Measurements from ENCODE around the gene SSTR1. TPM values are rescaled to one million over a fixed set of nuclear protein-coding genes. Genes with fewer than 3 reads are reported as not detected.

SSTR1 gene
- total RNA-seq, 1 donor from 2014 or later = 0.69 TPM

DNA sequence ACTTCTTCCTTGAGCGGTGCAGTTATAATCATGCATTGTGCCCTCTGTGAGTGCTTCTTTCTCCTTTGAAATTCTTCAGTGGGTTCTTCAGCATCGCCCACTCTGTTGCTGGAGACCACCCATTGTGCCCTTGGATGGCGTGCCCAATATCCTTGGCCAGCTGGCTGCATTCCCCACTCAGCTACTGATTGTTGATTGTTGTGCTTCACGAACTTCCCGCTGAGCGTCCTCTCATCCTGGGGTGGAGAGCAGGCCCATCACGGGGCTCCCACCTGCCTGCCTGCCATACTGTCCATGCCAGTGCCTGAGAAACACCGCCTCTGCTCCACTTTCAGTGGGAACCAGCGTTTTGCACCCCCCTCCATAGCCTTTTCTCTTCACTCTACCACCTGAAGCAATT is 8.6 kb upstream of the SSTR1 start:
- H3K27ac ChIP-seq (replicated peaks) = no peak overlapping the region
- TF ChIP-seq, protein P1, sequence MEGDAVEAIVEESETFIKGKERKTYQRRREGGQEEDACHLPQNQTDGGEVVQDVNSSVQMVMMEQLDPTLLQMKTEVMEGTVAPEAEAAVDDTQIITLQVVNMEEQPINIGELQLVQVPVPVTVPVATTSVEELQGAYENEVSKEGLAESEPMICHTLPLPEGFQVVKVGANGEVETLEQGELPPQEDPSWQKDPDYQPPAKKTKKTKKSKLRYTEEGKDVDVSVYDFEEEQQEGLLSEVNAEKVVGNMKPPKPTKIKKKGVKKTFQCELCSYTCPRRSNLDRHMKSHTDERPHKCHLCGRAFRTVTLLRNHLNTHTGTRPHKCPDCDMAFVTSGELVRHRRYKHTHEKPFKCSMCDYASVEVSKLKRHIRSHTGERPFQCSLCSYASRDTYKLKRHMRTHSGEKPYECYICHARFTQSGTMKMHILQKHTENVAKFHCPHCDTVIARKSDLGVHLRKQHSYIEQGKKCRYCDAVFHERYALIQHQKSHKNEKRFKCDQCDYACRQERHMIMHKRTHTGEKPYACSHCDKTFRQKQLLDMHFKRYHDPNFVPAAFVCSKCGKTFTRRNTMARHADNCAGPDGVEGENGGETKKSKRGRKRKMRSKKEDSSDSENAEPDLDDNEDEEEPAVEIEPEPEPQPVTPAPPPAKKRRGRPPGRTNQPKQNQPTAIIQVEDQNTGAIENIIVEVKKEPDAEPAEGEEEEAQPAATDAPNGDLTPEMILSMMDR (IDR thresholded peaks at IDR 0.05; ENCODE audit: borderline replicate concordance) = no peak
- no peaks in the 10 kb centered on the region for H3K27me3 ChIP-seq (ENCODE audit: low read depth)
- H3K36me3 ChIP-seq = no peaks in the 10 kb centered on the region
- intact Hi-C loops (cut with micrococcal nuclease) = no loop called here
- H3K9me3 ChIP-seq (replicated peaks) = no peaks in the 10 kb centered on the region
- no peak for DNase-seq
- no peak overlapping the region for H3K4me3 ChIP-seq
- no peaks in the 10 kb centered on the region for H3K4me1 ChIP-seq

DNA sequence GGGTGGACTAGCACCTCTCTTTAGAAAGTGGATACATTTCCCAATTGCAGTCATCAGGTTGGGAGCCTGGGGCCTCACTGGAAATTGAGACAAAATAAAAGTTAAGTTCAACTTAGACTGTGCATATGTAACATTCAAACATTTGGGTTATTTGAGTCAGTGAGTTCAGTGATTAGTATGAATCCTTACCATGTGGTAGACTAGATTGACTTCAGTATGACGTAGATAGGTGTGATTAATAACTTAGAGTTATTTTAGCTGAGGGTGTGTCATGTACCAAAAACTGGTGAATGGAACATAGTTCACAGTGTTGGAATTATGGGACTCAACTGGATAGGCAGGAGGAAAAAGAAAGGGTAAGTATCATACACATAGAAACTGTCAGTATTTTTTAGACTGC is 8.0 kb upstream of the SSTR1 start:
- no peak overlapping the region for H3K4me3 ChIP-seq
- intact Hi-C loops (cut with micrococcal nuclease) = no loop called here
- no peaks in the 10 kb centered on the region for H3K4me1 ChIP-seq
- no peaks in the 10 kb centered on the region for H3K36me3 ChIP-seq
- no peaks in the 10 kb centered on the region for H3K27me3 ChIP-seq (ENCODE audit: low read depth)
- no peak overlapping the region for H3K27ac ChIP-seq (replicated peaks)
- no peak for DNase-seq
- H3K9me3 ChIP-seq (replicated peaks) = no peaks in the 10 kb centered on the region
- TF ChIP-seq, protein P1 (IDR thresholded peaks at IDR 0.05; ENCODE audit: borderline replicate concordance) = no peak

DNA sequence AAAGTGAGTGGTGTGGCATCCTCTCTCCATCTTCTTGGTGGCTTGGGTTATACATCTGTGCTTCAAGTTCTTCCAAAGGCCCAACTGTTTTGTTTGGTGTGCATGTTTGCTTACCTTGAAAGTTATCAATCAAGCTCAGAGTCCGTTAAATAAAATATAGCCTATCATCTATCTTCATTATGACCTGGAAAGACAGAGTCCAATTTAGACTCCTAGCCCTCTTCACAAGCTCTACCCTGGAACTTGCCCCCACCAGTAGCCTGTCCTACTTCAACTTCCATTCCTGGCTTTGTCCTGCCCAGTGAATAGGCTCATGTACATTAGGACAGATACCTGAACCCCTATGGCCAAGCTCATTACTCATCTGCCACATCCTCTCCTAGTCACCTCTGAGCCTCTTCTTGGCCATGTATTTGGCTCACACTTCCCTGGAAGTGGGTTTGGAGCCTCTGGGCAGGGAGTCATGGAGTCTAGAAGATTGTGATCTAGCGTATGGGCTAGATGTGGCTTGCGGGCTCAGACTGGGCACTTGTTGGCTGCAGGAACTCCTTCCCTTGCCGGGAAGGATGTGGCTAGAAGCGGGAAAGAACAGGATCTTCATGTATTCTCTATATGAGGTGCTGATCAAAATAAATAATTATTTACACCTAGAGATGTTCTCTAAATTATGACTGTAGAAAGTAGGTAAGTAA is 6.4 kb upstream of the SSTR1 start:
- peaks cover 9% of the 10 kb centered on the region for H3K9me3 ChIP-seq (replicated peaks)
- intact Hi-C loops (cut with micrococcal nuclease) = no loop called here
- no peak overlapping the region for H3K27ac ChIP-seq (replicated peaks)
- H3K4me1 ChIP-seq = no peaks in the 10 kb centered on the region
- H3K4me3 ChIP-seq = no peak overlapping the region
- H3K36me3 ChIP-seq = no peaks in the 10 kb centered on the region
- TF ChIP-seq, protein P1 (IDR thresholded peaks at IDR 0.05; ENCODE audit: borderline replicate concordance) = no peak
- DNase-seq = no peak
- H3K27me3 ChIP-seq (ENCODE audit: low read depth) = peaks cover 7% of the 10 kb centered on the region

DNA sequence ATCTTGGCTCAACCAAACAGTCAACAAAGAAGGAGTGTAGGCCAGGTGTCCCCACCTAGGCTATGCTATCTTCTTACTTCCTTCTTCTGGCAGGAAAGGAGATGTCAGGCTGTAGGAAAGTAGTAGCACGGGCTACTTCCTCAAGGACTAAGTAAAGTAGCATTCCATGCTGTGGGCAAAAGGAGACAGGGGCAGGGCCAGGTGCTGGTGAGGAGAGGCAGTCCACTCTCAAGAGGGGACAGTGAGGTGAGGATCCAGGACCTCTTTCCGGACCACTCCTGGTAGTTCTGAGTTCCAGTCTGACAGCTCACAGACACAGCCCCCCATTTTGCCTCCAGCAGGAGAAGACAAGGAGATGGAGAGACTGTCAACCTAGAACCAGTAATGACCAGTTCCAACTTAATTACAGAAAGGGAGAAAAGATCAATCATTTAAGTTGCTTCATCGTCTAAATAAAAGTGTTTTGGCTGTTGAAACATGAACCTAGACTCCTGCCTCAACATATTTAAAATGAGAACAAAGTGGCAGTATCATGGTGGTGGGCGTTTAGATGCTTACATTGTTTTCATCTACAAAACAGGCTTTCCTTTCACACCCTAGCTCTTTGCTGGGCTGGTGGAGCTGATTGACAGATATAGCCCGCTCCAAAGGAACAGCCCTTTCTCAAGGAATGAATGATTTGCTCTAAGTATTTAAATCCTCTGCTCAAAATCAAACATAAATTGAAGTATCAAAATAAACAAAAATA is 5.1 kb upstream of the SSTR1 start:
- no peak for DNase-seq

DNA sequence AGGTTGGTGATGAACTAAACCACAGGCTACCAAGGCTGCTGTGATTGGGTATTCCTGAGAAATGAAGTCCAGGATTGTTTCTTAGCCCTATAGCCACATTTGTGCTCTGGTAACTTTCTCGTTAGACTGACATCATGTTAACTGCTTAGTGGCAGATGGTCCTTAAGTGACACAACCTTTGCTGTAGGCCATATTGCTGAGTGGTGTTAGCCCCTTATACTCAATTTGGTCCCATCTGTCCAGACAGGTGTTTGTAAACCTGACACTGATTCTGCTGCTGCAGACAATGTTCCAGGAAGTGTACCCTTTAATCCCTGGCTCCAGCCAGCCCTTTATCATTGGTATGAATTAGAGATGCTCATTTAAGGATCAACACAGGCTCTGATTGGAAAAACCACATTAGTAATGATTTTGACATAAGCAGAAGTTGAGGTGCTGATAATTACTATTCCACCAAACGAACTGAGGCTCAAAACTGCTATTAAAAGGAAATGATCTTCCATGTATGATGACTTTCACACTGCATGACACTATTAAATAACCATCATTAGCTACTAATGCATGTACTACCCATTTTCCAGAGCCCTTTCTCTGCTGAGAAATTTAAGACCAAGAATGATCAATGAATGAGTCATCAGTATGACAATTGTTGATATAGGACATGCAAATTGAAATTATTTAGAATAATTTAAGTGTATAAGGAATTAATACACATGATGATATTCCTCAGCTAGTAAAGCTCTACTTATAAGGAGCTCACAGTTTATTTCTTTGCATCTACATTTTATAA is 3.6 kb upstream of the SSTR1 start:
- no peak for DNase-seq
- intact Hi-C loops (cut with micrococcal nuclease) = no loop called here
- Histone ChIP-seq H3K9me3 (replicated peaks) (peaks cover 15% of the 10 kb centered on the region), H3K4me1 (peaks cover 17% of the 10 kb centered on the region), H3K4me3 (no peak overlapping the region), H3K36me3 (no peaks in the 10 kb centered on the region), H3K27me3 (ENCODE audit: low read depth) (peaks cover 33% of the 10 kb centered on the region), H3K27ac (replicated peaks) (no peak overlapping the region)
- TF ChIP-seq, protein P1 (IDR thresholded peaks at IDR 0.05; ENCODE audit: borderline replicate concordance) = no peak

More for the DNA sequence above, 5.1 kb upstream of the SSTR1 start:
- H3K27ac ChIP-seq (replicated peaks) = no peak overlapping the region
- no peaks in the 10 kb centered on the region for H3K36me3 ChIP-seq
- H3K27me3 ChIP-seq (ENCODE audit: low read depth) = peaks cover 18% of the 10 kb centered on the region
- TF ChIP-seq, protein P1 (IDR thresholded peaks at IDR 0.05; ENCODE audit: borderline replicate concordance) = no peak
- H3K4me1 ChIP-seq = peaks cover 3% of the 10 kb centered on the region
- peaks cover 15% of the 10 kb centered on the region for H3K9me3 ChIP-seq (replicated peaks)
- no peak overlapping the region for H3K4me3 ChIP-seq
- intact Hi-C loops (cut with micrococcal nuclease) = no loop called here
